ENCODE results near the gene ISL2. TPM values are rescaled to one million over a fixed set of nuclear protein-coding genes. Genes with fewer than 3 reads are reported as not detected.

ISL2 gene
- total RNA-seq, 1 donor from 2014 or later: 0.90 TPM

GRCh38 chr15:76368122-76368621 is 31.6 kb downstream of the ISL2 start:
- DNase-seq (ENCODE audit: low read depth in 2 of 2): no peak

- no peak for DNase-seq (ENCODE audit: low read depth in 2 of 2)
Measured at GRCh38 chr15:76376029-76376428, 39.5 kb downstream of the ISL2 start.

DNA sequence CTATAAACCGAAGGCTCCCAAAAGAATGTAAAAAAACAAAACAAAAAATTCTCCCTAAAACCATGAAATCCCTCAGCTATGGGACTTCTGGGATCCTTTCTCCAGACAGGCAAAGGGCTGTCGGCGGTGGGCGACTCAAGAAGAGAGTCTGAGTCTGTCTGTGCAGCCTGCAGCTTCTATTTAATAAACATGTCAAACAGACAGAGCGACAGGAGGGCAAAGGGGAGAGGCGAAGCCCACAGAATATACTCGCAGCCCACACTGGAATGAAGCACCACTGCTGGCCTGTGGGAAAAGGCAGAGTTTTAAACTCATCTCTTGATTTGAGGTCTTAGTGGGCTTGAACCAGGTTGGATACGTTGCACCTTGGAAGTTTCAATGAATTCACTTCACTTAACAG is 40.2 kb downstream of the ISL2 start:
- DNase-seq (ENCODE audit: low read depth in 2 of 2): no peak

GRCh38 chr15:76377217-76377616 is 40.6 kb downstream of the ISL2 start:
- no peak for DNase-seq (ENCODE audit: low read depth in 2 of 2)

GRCh38 chr15:76377751-76378150 is 41.2 kb downstream of the ISL2 start:
- DNase-seq (ENCODE audit: low read depth in 2 of 2): no peak

DNA sequence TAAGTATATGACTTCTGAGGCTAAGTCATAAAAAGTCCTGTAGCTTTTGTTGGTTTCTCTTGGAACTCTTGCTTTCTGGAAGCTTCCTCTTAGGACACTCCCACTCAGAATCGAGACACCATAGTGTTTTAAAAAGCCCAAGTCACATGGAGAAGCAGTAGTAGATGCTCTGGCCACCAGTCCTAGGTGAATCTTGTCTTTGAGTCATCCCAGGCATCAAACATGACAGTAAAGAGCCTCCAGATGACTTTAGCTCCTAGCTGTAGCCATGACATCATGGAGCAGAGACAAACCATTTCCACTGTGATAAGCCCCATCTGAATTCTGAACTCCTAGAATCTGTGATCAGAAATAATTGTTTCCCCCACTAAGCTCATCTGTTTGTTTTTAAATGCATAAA is 42.1 kb downstream of the ISL2 start:
- DNase-seq (ENCODE audit: low read depth in 2 of 2): no peak

DNA sequence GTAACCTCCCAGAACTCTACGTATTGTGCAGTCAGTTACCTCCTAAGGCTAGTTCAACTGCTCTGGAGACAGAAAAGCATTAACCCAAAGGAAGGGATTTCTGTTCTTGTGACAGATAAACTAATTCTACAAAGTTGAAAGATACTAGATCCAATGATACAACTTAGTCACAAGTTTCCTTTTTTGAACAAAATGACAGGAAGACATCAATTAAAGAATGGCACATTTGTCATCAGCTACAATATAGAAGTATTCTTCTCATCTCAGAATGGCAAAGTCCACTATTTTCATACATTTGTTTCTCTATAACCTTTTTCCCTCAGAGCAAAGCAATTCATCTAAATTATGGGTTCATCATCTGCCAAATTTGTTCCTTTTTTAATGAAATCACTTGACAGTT is 43.7 kb downstream of the ISL2 start:
- peak in 1 of 2 donors; percentile 53 for DNase-seq (ENCODE audit: low read depth in 2 of 2)

GRCh38 chr15:76381366-76381765 is 44.8 kb downstream of the ISL2 start:
- no peak for DNase-seq (ENCODE audit: low read depth in 2 of 2)

GRCh38 chr15:76382987-76383728 is 46.6 kb downstream of the ISL2 start:
- no peak for DNase-seq (ENCODE audit: low read depth in 2 of 2)

GRCh38 chr15:76384409-76384808 is 47.8 kb downstream of the ISL2 start:
- no peak for DNase-seq (ENCODE audit: low read depth in 2 of 2)

GRCh38 chr15:76386178-76386577 is 49.6 kb downstream of the ISL2 start:
- DNase-seq (ENCODE audit: low read depth in 2 of 2): no peak

DNA sequence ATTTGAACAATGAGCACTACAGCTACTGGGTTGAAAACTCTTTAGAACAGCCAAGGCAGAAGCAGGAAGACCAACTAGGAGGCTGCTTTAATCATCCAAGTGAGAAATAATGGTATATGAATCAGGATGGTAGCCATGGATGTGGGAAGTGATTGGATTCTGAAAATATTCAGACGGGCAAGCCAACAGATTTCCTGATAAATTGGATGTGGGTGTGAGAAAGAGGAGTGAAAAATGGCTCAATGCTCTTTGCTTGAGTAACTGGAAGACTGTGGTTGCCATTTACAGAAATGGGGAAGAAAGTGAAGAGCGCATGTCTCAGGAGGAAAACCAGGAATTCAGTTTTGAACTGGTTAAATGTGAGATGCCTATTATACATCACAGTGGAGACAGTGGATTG is 50.4 kb downstream of the ISL2 start:
- no peak for DNase-seq (ENCODE audit: low read depth in 2 of 2)

DNA sequence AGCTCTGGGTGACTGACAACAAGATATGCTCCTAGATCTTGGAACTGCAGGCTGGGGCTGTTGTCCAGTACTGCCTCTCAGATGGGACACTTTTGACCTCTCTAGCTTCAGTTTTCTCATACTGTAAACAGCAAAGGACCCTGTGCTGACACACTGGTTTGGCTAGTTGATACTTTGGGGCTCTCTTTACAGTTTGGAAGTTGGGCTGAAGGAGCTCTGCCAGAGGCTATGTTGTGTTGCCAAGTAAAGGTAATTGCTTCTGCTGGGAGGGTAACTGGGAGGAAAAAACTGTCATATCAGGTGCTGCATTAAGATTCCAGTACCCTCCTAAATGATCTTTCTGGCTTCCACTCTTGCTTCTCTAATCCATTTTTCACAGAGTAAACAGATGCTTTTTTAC is 54.0 kb downstream of the ISL2 start:
- DNase-seq (ENCODE audit: low read depth in 2 of 2): no peak

- DNase-seq (ENCODE audit: low read depth in 2 of 2): no peak
Measured at GRCh38 chr15:76391309-76391708, 54.7 kb downstream of the ISL2 start.

DNA sequence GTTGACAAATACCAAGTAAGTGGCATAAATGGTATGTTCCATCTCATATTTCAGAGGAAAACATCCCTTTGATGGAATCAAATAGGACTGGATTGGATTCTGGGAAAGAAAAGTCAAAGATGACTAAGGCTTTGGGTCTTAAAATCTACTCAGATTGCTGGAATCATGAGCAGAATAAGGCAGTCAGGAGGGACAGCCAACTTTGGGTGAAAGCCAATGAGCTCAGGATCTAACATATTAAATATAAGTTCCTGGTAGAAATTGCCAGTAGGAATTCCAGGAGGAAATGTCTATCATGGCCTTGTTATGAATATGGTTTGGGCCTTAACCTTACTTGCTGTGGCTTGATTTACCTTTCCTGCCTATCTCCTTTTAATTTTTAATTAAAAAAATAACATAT is 55.3 kb downstream of the ISL2 start:
- DNase-seq (ENCODE audit: low read depth in 2 of 2): no peak

Other genes starting within 250 kb of the ISL2 start
- 163 and 166 TPM in 2 replicates for gene ETFA, start 25.3 kb upstream of the ISL2 start, total RNA-seq

Measured in dermis microvascular lymphatic vessel endothelial cell (primary cell).